Upper lobe of left lung (tissue), 6 donors: Measurements from ENCODE around the gene SART1. TPM values are rescaled to one million over a fixed set of nuclear protein-coding genes. Genes with fewer than 3 reads are reported as not detected.

Experiments
- ATAC-seq, 2 donors: fragments of 200-7000 bp; cut with Tn5 transposase; one replicate each; pipeline ENCODE4 v1.9.1; 2022; ENCODE audit warnings: mild to moderate bottlenecking in 2 of 2, moderate library complexity in 2 of 2; ENCODE audit not compliant: low FRiP score in 2 of 2
- DNase-seq, 2 donors: peaks; one replicate each; pipeline ENCODE4 v3.0.0-alpha.2; 2019 to 2020
- H3K27ac ChIP-seq, 4 donors: fragments of 200-600 bp; sonication (generic); one replicate each; pipeline ENCODE4 v1.5.1; 2016 to 2019
- H3K27me3 ChIP-seq, 4 donors: fragments of 200-600 bp; sonication (generic); one replicate each; pipeline ENCODE4 v1.5.1; 2017 to 2019
- H3K36me3 ChIP-seq, 4 donors: fragments of 200-600 bp; sonication (generic); one replicate each; pipeline ENCODE4 v1.5.1; 2016 to 2019
- H3K4me1 ChIP-seq, 4 donors: fragments of 200-600 bp; sonication (generic); one replicate each; pipeline ENCODE4 v1.5.1; 2018 to 2019
- H3K4me3 ChIP-seq, 4 donors: fragments of 200-600 bp; sonication (generic); one replicate each; pipeline ENCODE4 v1.5.1; 2017 to 2019; ENCODE audit warnings: mild to moderate bottlenecking in 2 of 4, moderate library complexity in 1 of 4
- H3K9me3 ChIP-seq, 4 donors: fragments of 200-600 bp; sonication (generic); one replicate each; pipeline ENCODE4 v1.5.1; 2018 to 2019
- CTCF ChIP-seq, 6 experiments: fragments of 450-650 bp in 4 of 6; fragments of 200-600 bp in 2 of 6; sonication (generic) in 2 of 6; IDR thresholded peaks; one replicate each; pipeline ENCODE4 v1.5.1; 2016 to 2019; ENCODE audit warnings: antibody characterized with exemption in 6 of 6
- EP300 ChIP-seq, 4 donors: sonication (generic); formaldehyde crosslinking; IDR thresholded peaks; one replicate each; pipeline ENCODE4 v1.5.1; 2017; ENCODE audit warnings: antibody characterized with exemption in 4 of 4, control low read depth in 2 of 4
- POLR2A ChIP-seq, 4 donors: fragments of 450-650 bp; IDR thresholded peaks; one replicate each; pipeline ENCODE4 v1.5.1; 2016 to 2017; ENCODE audit warnings: antibody characterized with exemption in 4 of 4, mild to moderate bottlenecking in 2 of 4
- POLR2AphosphoS5 ChIP-seq, 2 donors: sonication (generic); formaldehyde crosslinking; IDR thresholded peaks; one replicate each; pipeline ENCODE4 v1.5.1; 2017; ENCODE audit warnings: antibody characterized with exemption in 2 of 2
- WGBS, 2 donors: methylation state at CpG; one replicate each; pipeline ENCODE4 v1.1.5; 2017 to 2018; 5-methylcytosine and 5-hydroxymethylcytosine counted together
- total RNA-seq, 6 donors: library from RNA; depleted of rRNA in 4 of 6; stranded (reverse); fragments of >200 nt in 4 of 6; gene quantifications; one replicate each; pipeline versions ENCODE4 v1.1.0 to v1.2.1, GENCODE V29; 2016 to 2021
- donor health status: DM: no; HTN: no; CAD: no; lungs with moderate emphysema.
- donor health status: DM: no; HTN: yes; CAD: no; lungs with severe emphysema.

Gene SART1
- total RNA-seq, 6 donors from 2014 or later, result 44.4 to 201 (median 71.4) TPM

DNA sequence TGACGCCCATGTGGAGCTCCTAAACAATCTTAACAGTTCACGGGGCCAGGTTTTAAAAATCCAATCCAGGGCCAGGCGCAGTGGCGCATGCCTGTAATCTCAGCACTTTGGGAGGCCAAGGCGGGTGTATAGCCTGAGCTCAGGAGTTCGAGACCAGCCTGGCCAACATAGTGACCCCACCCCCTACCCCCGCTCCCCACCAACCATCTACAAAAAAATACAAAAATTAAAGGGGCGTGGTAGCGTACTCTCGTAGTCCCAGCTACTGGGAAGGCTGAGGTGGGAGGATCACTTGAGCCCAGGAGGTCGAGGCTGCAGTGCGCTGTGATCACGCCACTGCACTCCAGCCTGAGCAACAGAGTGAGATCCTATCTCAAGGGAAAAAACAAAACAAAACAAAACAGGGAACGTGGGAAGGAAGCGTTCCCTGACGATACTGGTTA, 689 bp upstream of the SART1 start:
- no peak for TF ChIP-seq POLR2A (IDR thresholded peaks at IDR 0.05)
- TF ChIP-seq CTCF (IDR thresholded peaks at IDR 0.05), result peak in 1 of 6 experiments; percentile 1
- no peak for TF ChIP-seq POLR2AphosphoS5 (IDR thresholded peaks at IDR 0.05)
- no peak for TF ChIP-seq EP300 (IDR thresholded peaks at IDR 0.05)
- ATAC-seq (no peak), DNase-seq (no peak)
- H3K27me3 ChIP-seq, result no peaks in the 10 kb centered on the region
- H3K4me1 ChIP-seq, result peaks cover 20 to 37% (median 24%) of the 10 kb centered on the region in 4 donors
- no peaks in the 10 kb centered on the region for H3K9me3 ChIP-seq
- WGBS, 2 donors, result 52 to 57% methylated on average over 16 of the region's 16 CpGs
- H3K36me3 ChIP-seq, result peaks cover 14 to 23% (median 19%) of the 10 kb centered on the region in 4 donors
- peak overlapping the region; percentile 89 to 95 (median 92) for H3K27ac ChIP-seq
- H3K4me3 ChIP-seq, result peak overlapping the region; percentile 47 to 95 (median 85)

- no peak for ATAC-seq
Observed at GRCh38 chr11:65962141-65962564, 619 bp downstream of the SART1 start.

DNA sequence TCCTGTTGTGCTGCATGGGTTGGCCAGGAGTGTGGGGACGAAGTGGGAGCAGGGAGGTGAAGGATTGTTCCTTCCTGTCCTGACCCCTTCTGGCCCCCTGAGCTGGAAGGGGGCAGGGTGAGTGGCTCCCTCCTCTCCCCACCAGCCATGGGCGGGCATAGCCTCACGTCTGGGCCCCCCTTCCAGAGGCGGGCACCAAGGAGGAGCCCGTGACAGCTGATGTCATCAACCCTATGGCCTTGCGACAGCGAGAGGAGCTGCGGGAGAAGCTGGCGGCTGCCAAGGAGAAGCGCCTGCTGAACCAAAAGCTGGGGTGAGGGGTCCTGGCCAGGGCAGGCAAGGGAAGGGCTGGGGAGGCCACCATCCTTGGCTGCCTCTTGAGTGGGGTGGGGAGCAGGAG, 3.4 kb downstream of the SART1 start:
- WGBS, 2 donors, result 80 to 85% methylated on average over 5 to 10 of the region's 10 CpGs
- no peaks in the 10 kb centered on the region for H3K9me3 ChIP-seq
- ATAC-seq (no peak), DNase-seq (no peak)
- no peak overlapping the region for H3K27ac ChIP-seq
- TF ChIP-seq EP300 (IDR thresholded peaks at IDR 0.05) (no peak), CTCF (IDR thresholded peaks at IDR 0.05) (no peak), POLR2AphosphoS5 (IDR thresholded peaks at IDR 0.05) (no peak), POLR2A (IDR thresholded peaks at IDR 0.05) (no peak)
- H3K27me3 ChIP-seq, result no peaks in the 10 kb centered on the region
- peaks cover 20 to 57% (median 39%) of the 10 kb centered on the region in 4 donors for H3K4me1 ChIP-seq
- H3K36me3 ChIP-seq, result peaks cover 35 to 63% (median 49%) of the 10 kb centered on the region in 4 donors
- H3K4me3 ChIP-seq, result no peak overlapping the region

More at GRCh38 chr11:65962141-65962564, 619 bp downstream of the SART1 start:
- Histone ChIP-seq H3K4me1 (peaks cover 20 to 37% (median 24%) of the 10 kb centered on the region in 4 donors), H3K27ac (peak overlapping the region; percentile 89 to 95 (median 92)), H3K36me3 (peaks cover 27 to 36% (median 32%) of the 10 kb centered on the region in 4 donors), H3K9me3 (no peaks in the 10 kb centered on the region), H3K4me3 (peak overlapping the region; percentile 57 to 95 (median 85)), H3K27me3 (no peaks in the 10 kb centered on the region)
- 5 to 6% methylated on average over 8 to 13 of the region's 13 CpGs for WGBS, 2 donors
- TF ChIP-seq POLR2A (IDR thresholded peaks at IDR 0.05) (no peak), POLR2AphosphoS5 (IDR thresholded peaks at IDR 0.05) (no peak), CTCF (IDR thresholded peaks at IDR 0.05) (no peak), EP300 (IDR thresholded peaks at IDR 0.05) (no peak)
- no peak for DNase-seq

DNA sequence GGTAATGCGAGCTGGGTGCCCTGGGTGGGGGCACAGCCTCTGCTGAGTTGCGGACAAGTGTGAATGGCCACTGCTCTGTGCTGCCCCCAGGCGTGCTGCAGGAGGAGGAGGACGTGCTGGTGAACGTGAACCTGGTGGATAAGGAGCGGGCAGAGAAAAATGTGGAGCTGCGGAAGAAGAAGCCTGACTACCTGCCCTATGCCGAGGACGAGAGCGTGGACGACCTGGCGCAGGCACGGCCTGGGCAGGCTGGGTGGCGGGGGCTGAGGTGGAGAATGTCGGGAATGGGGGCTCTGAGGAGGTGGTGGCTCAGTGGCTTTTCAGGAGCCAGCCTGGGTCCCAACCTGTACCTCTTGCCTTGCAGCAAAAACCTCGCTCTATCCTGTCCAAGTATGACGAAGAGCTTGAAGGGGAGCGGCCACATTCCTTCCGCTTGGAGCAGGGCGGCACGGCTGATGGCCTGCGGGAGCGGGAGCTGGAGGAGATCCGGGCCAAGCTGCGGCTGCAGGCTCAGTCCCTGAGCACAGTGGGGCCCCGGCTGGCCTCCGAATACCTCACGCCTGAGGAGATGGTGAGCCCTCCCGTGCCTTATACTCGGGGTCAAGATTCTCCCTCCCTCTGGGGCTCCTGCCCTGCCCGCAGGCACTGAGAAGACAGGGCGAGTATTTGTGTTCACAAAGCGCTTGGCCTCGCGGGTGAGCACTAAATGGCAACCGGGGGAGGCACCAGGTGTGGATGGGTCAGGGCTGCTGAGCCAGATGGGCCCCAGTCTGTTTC, 4.6 kb downstream of the SART1 start:
- H3K4me3 ChIP-seq, result no peak overlapping the region
- no peaks in the 10 kb centered on the region for H3K9me3 ChIP-seq
- H3K27me3 ChIP-seq, result no peaks in the 10 kb centered on the region
- peaks cover 19 to 53% (median 37%) of the 10 kb centered on the region in 4 donors for H3K4me1 ChIP-seq
- 93 to 95% methylated on average over 21 to 36 of the region's 36 CpGs for WGBS, 2 donors
- H3K27ac ChIP-seq, result no peak overlapping the region
- DNase-seq (peak in 1 of 2 donors; percentile 66), ATAC-seq (no peak)
- peaks cover 35 to 69% (median 54%) of the 10 kb centered on the region in 4 donors for H3K36me3 ChIP-seq
- no peak for TF ChIP-seq CTCF (IDR thresholded peaks at IDR 0.05)
- TF ChIP-seq POLR2AphosphoS5 (IDR thresholded peaks at IDR 0.05), result no peak
- TF ChIP-seq POLR2A (IDR thresholded peaks at IDR 0.05), result no peak
- TF ChIP-seq EP300 (IDR thresholded peaks at IDR 0.05), result no peak
